Testis (tissue), 3 donors: Measurements from ENCODE around the gene EMILIN2. TPM values are rescaled to one million over a fixed set of nuclear protein-coding genes. Genes with fewer than 3 reads are reported as not detected.

ENCODE experiments used
- DNase-seq: peaks from one replicate; pipeline ENCODE4 v3.0.0-alpha.2; 2019
- H3K27ac ChIP-seq, 2 donors: fragments of 200-600 bp; sonication (generic); one replicate each; pipeline ENCODE4 v1.5.1; 2019
- H3K27me3 ChIP-seq: fragments of 200-600 bp; sonication (generic); one replicate; pipeline ENCODE4 v1.5.1; 2019
- H3K36me3 ChIP-seq: fragments of 200-600 bp; sonication (generic); one replicate; pipeline ENCODE4 v1.5.1; 2017; ENCODE audit warnings: low read depth; ENCODE audit errors: missing control alignments
- H3K4me1 ChIP-seq: fragments of 200-600 bp; sonication (generic); one replicate; pipeline ENCODE4 v1.5.1; 2019
- H3K4me3 ChIP-seq, 2 donors: fragments of 200-600 bp; sonication (generic); one replicate each; pipeline ENCODE4 v1.5.1; 2017 to 2019
- H3K9me3 ChIP-seq: fragments of 200-600 bp; sonication (generic); one replicate; pipeline ENCODE4 v1.5.1; 2017
- CTCF ChIP-seq, 3 experiments: fragments of 450-650 bp in 2 of 3; fragments of 200-600 bp in 1 of 3; sonication (generic) in 1 of 3; IDR thresholded peaks; one replicate each; pipeline ENCODE4 v1.5.1; 2016 to 2019; ENCODE audit warnings: antibody characterized with exemption in 3 of 3, mild to moderate bottlenecking in 2 of 3, moderate library complexity in 1 of 3
- POLR2A ChIP-seq: fragments of 450-650 bp; IDR thresholded peaks from one replicate; pipeline ENCODE4 v1.6.1; 2017; ENCODE audit warnings: antibody characterized with exemption, mild to moderate bottlenecking, moderate library complexity
- WGBS, 2 donors: methylation state at CpG; one replicate each; pipeline ENCODE4 v1.1.5; 2018; 5-methylcytosine and 5-hydroxymethylcytosine counted together
- intact Hi-C: fragments of 100-400 bp; cut with DNase I; formaldehyde crosslinking; loops from one replicate; pipeline ENCODE4 v1.15.1; 2023; ENCODE audit warnings: low total_unique reads
- polyA plus RNA-seq: library from polyadenylated mRNA; stranded (reverse); fragments of 350-450 nt; fragmentation: Illumina TruSeq; extraction: RNeasy Lipid Tissue Mini Kit (QIAGEN cat#74804); gene quantifications from one replicate; pipeline ENCODE4 v1.2.3, GENCODE V29; 2014; ENCODE audit warnings: low read depth, low replicate concordance; ENCODE audit not compliant: insufficient read depth
- total RNA-seq, 2 donors: library from RNA; depleted of rRNA; stranded (reverse); fragments of >200 nt; gene quantifications; one replicate each; pipeline ENCODE4 v1.2.3, GENCODE V29; 2016

The EMILIN2 gene
- total and polyA plus RNA-seq, 3 donors from 2014 or later = 21.4 to 34.1 (median 26.4) TPM

GRCh38 chr18:2918761-2919550 is 72.2 kb downstream of the EMILIN2 start:
- no peak overlapping the region for H3K27ac ChIP-seq
- intact Hi-C loops = no loop called here
- H3K4me1 ChIP-seq = peaks cover 10% of the 10 kb centered on the region
- H3K27me3 ChIP-seq = no peaks in the 10 kb centered on the region
- peak; percentile 12 for DNase-seq
- H3K4me3 ChIP-seq = no peak overlapping the region
- no peaks in the 10 kb centered on the region for H3K9me3 ChIP-seq
- no peaks in the 10 kb centered on the region for H3K36me3 ChIP-seq
- 95 to 96% methylated on average over 16 to 18 of the region's 18 CpGs for WGBS, 2 donors
- TF ChIP-seq CTCF (IDR thresholded peaks at IDR 0.05) (no peak), POLR2A (no peak)

- peaks cover 4% of the 10 kb centered on the region for H3K4me1 ChIP-seq
- no peaks in the 10 kb centered on the region for H3K27me3 ChIP-seq
- TF ChIP-seq POLR2A (no peak), CTCF (IDR thresholded peaks at IDR 0.05) (no peak)
- intact Hi-C loops = no loop called here
- 87 to 91% methylated on average over 3 to 5 of the region's 5 CpGs for WGBS, 2 donors
- no peaks in the 10 kb centered on the region for H3K9me3 ChIP-seq
- H3K36me3 ChIP-seq = no peaks in the 10 kb centered on the region
- DNase-seq = peak; percentile 6
- no peak overlapping the region for H3K4me3 ChIP-seq
- H3K27ac ChIP-seq = no peak overlapping the region
These were observed 72.8 kb downstream of the EMILIN2 start for GRCh38 chr18:2919600-2919999.

GRCh38 chr18:2920027-2920426 is 73.2 kb downstream of the EMILIN2 start:
- Histone ChIP-seq H3K27me3 (no peaks in the 10 kb centered on the region), H3K4me3 (no peak overlapping the region), H3K27ac (no peak overlapping the region), H3K9me3 (no peaks in the 10 kb centered on the region), H3K4me1 (no peaks in the 10 kb centered on the region), H3K36me3 (no peaks in the 10 kb centered on the region)
- TF ChIP-seq CTCF (IDR thresholded peaks at IDR 0.05) = no peak
- no peak for TF ChIP-seq POLR2A
- 88 to 91% methylated on average over 11 of the region's 11 CpGs for WGBS, 2 donors
- DNase-seq = peak; percentile 11
- intact Hi-C loops = no loop called here

DNA sequence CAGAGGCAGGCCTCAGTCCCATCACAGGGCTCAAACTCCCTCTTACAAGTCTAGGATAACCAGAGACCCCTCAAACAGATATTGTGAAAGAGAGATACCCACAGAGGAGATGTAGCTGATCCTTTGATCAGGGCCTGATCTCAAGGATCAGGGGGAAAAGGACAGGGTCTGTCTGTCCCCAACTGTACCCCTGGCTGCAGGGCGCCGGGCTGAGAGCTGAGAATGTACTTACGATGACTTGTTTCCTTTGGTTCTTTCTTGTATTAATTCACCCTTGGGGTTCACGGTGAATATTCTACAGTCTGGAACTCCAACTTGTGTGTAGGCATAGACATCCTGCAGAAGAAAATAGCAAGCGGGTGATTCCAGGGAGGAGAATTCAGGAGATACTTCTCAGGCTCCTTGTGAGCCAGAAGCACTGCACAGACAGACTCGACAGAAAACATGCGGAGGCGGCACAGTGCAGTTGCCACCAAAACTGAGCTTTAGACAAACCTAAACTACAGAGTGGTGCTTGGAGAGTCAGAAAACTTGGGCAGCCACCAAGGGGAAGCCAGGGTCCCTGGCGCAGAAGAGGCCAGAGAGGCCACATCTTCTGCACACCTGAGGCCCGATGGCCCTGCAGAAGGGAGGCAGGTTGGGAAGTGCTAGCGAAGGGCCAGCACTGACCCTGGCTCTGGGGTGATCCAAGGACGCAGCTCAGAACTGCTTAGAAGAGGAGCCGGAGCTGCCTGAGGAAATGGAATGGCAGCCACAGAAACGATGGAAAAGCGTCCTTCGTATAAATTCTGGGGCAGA is 73.9 kb downstream of the EMILIN2 start:
- TF ChIP-seq CTCF (IDR thresholded peaks at IDR 0.05) (no peak), POLR2A (no peak)
- Histone ChIP-seq H3K27me3 (no peaks in the 10 kb centered on the region), H3K36me3 (no peaks in the 10 kb centered on the region), H3K4me3 (no peak overlapping the region), H3K4me1 (no peaks in the 10 kb centered on the region), H3K9me3 (no peaks in the 10 kb centered on the region), H3K27ac (no peak overlapping the region)
- WGBS, 2 donors = 90 to 95% methylated on average over 16 of the region's 16 CpGs
- intact Hi-C loops = no loop called here
- peak; percentile 11 for DNase-seq
